Activated CD4-positive, alpha-beta T cell treated with anti-CD3 and anti-CD28 coated beads, Interleukin-2, amount 50 U/mL, for 4 hours (primary cell): Measurements from ENCODE around the gene ARHGEF26.

Experiments
- DNase-seq, 2 experiments: peaks; one replicate each; pipeline ENCODE4 v3.0.0-alpha.2; 2020

ARHGEF26 gene

DNA sequence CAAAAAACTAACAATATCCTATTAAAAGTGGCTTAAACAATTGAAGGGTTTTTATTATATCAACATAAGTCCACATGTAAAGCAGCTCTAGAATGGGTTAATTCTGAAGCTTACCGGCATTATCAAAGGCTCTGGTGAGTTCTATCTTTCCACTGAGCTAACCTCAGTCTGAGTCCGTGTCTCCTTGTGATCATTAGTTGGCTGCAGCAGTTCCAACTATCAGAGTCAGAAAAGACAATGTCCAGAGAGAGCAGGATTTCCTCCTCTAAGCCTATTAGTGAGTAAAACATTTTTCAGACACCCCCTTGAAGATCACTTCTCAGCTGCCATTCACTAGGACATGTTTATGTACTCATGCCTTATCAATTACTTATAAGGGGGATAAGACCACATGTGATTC lies 153.2 kb downstream of the ARHGEF26 start:
- DNase-seq = no peak

- no peak for DNase-seq
Observed at GRCh38 chr3:154275292-154275691, 154.1 kb downstream of the ARHGEF26 start.

DNA sequence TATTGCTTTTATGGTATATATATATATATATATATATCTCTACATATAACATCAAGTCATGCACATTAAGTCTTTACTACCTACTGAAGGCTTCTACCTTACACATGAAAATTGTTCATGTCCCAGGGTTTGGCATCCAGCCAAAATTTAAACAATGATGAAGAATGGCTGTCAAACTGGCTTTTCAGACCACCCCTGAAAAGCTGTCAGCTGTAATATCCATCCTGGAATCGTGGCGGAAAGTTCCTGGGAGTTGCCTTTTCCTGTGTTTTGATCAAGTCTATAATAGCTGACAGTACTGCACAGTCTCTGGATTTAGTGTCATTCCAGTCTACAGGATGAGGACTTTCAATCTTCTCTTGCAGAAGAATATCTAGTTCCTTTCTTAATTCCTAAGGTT lies 154.8 kb downstream of the ARHGEF26 start:
- DNase-seq = no peak

DNA sequence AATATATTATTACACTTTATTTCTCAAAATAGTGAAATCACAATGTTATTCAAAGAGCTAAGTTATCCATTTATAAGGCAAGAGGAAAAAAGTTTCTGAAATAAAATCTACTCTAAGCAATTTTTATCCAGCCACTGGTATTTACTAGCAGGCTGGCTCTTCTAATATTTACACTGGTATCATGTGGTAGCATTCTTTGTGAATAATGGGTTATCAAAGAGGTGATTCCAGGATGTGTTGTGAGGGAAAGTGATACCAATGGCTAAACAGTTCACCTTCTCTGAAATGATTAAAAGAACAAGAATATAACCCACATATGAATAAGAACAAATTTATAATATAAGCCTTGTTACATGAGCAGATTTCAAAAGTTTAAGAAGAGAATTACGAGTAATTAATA lies 159.0 kb downstream of the ARHGEF26 start:
- DNase-seq = no peak

GRCh38 chr3:154285221-154285620 lies 164.0 kb downstream of the ARHGEF26 start:
- no peak for DNase-seq

- DNase-seq = no peak
Observed at GRCh38 chr3:154290187-154290586, 169.0 kb downstream of the ARHGEF26 start.

DNA sequence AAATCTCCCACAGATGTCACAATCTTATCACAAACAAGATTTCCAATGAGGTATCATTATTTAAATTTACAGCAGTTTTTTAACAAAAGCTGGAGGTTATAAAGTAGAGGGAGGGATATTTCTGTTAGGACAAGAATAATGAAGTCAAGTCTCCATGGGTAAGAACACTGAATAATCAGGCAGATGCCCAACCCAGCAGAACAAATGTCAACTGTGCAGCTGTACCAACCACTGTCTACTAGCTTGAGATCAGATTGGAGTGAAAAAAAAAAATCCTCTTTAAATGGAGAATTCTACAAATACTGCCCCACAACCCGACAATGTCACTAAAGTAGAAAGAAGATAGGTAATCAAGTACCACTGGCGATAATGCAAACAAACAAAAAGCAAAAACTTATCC lies 172.8 kb downstream of the ARHGEF26 start:
- no peak for DNase-seq

DNA sequence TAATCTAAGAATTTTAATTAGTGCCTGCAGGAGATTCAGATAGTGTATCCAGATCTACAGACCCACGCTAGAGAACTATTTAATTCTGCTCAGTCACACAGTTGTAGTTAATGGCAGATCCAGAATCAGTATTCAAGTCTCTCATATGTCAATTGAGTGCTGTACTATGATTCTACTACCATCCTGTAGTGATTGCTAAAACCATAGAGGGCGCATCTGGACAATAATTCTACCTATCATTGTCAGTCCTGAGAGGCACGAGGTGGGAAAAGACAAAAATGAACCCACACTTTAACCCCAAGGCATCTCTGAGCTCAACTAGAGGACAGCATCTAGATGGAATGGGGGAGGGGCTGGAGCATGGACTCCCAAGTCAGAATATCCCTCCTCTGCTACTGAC lies 180.4 kb downstream of the ARHGEF26 start:
- DNase-seq = no peak

GRCh38 chr3:154304116-154304786 lies 183.1 kb downstream of the ARHGEF26 start:
- DNase-seq = no peak

DNA sequence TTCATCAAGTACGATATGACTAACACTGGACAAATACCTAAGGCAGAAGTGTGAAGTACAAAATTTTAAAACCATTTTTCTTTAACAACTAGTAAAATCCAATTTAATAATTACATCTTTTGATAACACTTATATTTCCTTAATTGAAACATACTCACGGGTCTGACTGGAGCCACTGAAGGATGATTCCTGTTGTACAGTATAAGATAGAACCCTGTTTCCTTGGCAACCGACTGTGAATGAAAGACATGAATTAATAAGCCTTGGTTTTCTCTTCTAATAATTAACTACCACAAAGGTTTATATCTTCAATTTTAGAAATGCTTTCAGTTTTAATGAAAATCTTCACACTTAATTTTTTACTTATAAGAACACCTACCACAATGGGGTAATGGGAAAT lies 183.7 kb downstream of the ARHGEF26 start:
- DNase-seq = no peak

DNA sequence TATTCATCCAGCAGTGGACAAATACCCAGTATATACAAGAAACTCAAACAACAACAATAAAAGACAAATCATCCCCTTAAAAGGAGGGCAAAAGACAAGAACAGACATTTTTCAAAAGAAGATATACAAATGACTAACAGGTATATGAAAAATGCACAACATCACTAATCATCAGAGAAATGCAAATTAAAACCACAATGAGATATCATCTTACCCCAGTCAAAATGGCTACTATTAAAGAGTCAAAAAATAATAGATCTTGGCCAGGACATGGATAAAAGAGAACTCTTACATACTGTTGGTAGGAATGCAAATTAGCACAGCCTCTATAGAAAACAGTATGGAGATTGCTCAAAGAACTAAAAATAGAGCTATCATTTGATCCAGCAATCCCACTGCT lies 186.2 kb downstream of the ARHGEF26 start:
- no peak for DNase-seq
